DMS153 treated with DMSO at 0.1 percent for 48 hours (cell line): ENCODE measurements around the gene DGCR6L.
"Not testable (repeated sequence)": the region's sequence is repeated elsewhere in the genome, so short reads cannot be mapped to it uniquely, and the experiment has no call there.

ENCODE experiments used
- DNase-seq: peaks from one replicate; lab custom pipeline; 2025; ENCODE audit not compliant: unreplicated experiment; lab: John Stamatoyannopoulos, UW

Gene DGCR6L

GRCh38 chr22:20328569-20328930 is 8.7 kb upstream of the DGCR6L start:
- DNase-seq = not testable (repeated sequence)

- DNase-seq = not testable (repeated sequence)
These were observed 6.1 kb upstream of the DGCR6L start for GRCh38 chr22:20325996-20326395.

GRCh38 chr22:20324139-20324516 is 4.3 kb upstream of the DGCR6L start:
- no peak for DNase-seq

GRCh38 chr22:20321552-20322211 is 1.8 kb upstream of the DGCR6L start:
- DNase-seq = not testable (repeated sequence)

GRCh38 chr22:20320659-20321551 is 1.0 kb upstream of the DGCR6L start:
- DNase-seq = not testable (repeated sequence)

- DNase-seq = no peak
These were observed 667 bp downstream of the DGCR6L start for GRCh38 chr22:20319041-20319744.

GRCh38 chr22:20318043-20318688 is 1.7 kb downstream of the DGCR6L start:
- DNase-seq = not testable (repeated sequence)

GRCh38 chr22:20317402-20318042 is 2.3 kb downstream of the DGCR6L start:
- DNase-seq = not testable (repeated sequence)

- no peak for DNase-seq
These were observed 2.9 kb downstream of the DGCR6L start for GRCh38 chr22:20316844-20317401.

- DNase-seq = no peak
These were observed 3.5 kb downstream of the DGCR6L start for GRCh38 chr22:20316217-20316843.

GRCh38 chr22:20315337-20316216 is 4.3 kb downstream of the DGCR6L start:
- DNase-seq = no peak

- not testable (repeated sequence) for DNase-seq
These were observed 5.0 kb downstream of the DGCR6L start for GRCh38 chr22:20314741-20315336.

GRCh38 chr22:20314206-20314605 is 5.7 kb downstream of the DGCR6L start:
- DNase-seq = not testable (repeated sequence)

- not testable (repeated sequence) for DNase-seq
These were observed 6.4 kb downstream of the DGCR6L start for GRCh38 chr22:20313306-20314077.

- no peak for DNase-seq
These were observed 7.3 kb downstream of the DGCR6L start for GRCh38 chr22:20312396-20313191.

GRCh38 chr22:20311249-20312062 is 8.4 kb downstream of the DGCR6L start:
- not testable (repeated sequence) for DNase-seq
